BE2C (cell line): Measurements from ENCODE around the gene KCNMA1.

ENCODE experiments used
- DNase-seq: peaks from one replicate; pipeline ENCODE4 v3.0.0-alpha.2; 2020
- H3K27me3 ChIP-seq: fragments of 250-450 bp; sonication (Bioruptor Pico); 2 replicates; pipeline ENCODE4 v1.5.1; 2020; ENCODE audit warnings: mild to moderate bottlenecking
- H3K36me3 ChIP-seq: fragments of 250-450 bp; sonication (Bioruptor Pico); 2 replicates; pipeline ENCODE4 v1.5.1; 2020; ENCODE audit warnings: mild to moderate bottlenecking
- H3K4me1 ChIP-seq: fragments of 250-450 bp; sonication (Bioruptor Pico); 2 replicates; pipeline ENCODE4 v1.5.1; 2020
- H3K4me3 ChIP-seq: 2 replicates; pipeline ENCODE4 v1.5.1; 2011; ENCODE audit warnings: low read depth, low read length
- H3K9me3 ChIP-seq: fragments of 250-450 bp; sonication (Bioruptor Pico); 2 replicates; pipeline ENCODE4 v1.5.1; 2020
- TF ChIP-seq, protein P1 (sequence below): IDR thresholded peaks from 2 replicates; pipeline ENCODE4 v1.5.1; 2012; ENCODE audit warnings: mild to moderate bottlenecking, low read depth, low read length

The KCNMA1 gene

DNA sequence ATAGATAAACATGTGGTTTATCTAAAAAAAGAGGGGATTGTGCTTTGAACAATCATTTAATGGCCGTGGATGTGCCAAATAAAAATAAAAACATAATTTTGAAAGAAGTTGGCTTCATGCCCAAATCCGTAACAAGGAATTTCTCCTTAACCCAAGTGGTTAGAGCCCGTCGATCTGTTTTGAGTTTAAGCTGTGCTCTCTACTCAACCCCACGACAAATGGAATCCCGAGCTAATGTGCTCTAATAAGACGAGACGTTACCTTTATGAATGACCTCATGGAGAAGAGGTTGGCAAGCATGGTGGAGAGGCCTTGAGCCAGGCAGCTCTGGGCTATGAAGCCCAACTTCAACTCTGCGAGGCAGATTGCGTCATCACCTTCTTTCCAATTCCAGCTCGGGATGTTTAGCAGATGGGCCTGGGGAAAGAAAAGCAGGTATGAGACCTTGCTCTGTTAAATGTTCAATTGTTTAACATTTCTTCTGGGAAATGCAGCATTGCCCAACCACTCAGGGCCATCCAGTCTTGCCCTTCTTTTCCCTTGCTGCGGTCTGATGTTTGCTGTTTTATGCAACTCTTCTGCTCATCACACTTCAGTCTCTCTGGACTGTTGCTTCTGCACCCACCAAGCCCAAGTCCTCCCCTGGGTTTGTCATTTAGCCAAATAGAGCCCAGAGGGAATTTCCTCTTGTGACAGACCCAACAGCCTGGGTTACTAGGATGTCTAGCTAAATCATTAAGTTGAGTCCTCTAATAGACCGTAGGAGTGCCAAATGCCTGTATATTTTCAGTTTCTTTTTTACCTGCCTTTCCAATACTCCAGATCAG lies 564.6 kb downstream of the KCNMA1 start:
- Histone ChIP-seq H3K27me3 (no peaks in the 10 kb centered on the region), H3K9me3 (no peaks in the 10 kb centered on the region), H3K4me3 (no peak overlapping the region), H3K36me3 (no peaks in the 10 kb centered on the region), H3K4me1 (no peaks in the 10 kb centered on the region; the same call in 1 of the 2 replicates)
- TF ChIP-seq, protein P1, sequence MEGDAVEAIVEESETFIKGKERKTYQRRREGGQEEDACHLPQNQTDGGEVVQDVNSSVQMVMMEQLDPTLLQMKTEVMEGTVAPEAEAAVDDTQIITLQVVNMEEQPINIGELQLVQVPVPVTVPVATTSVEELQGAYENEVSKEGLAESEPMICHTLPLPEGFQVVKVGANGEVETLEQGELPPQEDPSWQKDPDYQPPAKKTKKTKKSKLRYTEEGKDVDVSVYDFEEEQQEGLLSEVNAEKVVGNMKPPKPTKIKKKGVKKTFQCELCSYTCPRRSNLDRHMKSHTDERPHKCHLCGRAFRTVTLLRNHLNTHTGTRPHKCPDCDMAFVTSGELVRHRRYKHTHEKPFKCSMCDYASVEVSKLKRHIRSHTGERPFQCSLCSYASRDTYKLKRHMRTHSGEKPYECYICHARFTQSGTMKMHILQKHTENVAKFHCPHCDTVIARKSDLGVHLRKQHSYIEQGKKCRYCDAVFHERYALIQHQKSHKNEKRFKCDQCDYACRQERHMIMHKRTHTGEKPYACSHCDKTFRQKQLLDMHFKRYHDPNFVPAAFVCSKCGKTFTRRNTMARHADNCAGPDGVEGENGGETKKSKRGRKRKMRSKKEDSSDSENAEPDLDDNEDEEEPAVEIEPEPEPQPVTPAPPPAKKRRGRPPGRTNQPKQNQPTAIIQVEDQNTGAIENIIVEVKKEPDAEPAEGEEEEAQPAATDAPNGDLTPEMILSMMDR: no peak
- DNase-seq: no peak

DNA sequence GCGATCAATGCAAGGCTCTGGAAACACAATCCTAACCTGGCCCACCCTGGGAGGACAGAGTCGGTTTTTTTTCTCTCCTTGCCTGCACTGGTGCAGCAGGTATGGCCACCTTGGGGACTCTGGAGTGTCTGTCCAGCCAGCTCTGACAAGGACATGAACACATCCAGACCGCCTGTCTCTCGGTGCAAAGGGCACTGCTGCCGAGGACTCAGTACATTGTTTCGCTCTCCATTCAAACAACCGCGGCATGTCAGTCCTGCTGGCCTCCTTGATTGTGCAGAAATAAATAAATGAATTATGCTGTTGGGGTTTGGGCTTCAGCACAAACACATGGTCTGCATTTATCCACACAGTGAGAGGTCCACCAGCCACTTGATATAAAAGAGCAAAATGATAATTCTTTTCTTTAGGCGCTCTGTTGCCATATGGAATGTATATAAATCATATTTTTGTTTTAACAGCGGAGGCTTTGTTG lies 565.2 kb downstream of the KCNMA1 start:
- DNase-seq: no peak
- no peaks in the 10 kb centered on the region for H3K9me3 ChIP-seq
- H3K36me3 ChIP-seq: no peaks in the 10 kb centered on the region
- TF ChIP-seq, protein P1: no peak
- no peaks in the 10 kb centered on the region for H3K27me3 ChIP-seq
- H3K4me3 ChIP-seq: no peak overlapping the region
- no peaks in the 10 kb centered on the region; the same call in 1 of the 2 replicates for H3K4me1 ChIP-seq

DNA sequence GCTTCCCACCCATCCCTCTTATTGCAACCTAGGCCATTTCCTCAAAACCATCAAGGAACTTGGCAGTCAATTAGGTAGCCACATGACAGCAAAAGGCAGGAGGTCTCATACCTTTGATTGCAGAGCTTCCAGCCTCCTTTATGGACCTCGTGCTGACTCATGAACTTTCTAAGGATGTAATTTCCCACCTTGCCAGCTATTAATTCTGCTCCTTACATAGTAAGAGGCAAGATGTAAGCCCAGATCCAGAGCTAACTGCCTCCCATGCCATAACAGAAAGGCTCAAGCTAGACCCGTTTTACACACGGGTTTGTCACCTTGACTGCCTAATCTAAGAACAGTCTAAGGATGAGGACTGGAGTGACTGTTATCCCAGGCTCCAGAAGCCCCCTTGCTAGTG lies 565.7 kb downstream of the KCNMA1 start:
- TF ChIP-seq, protein P1: no peak
- no peaks in the 10 kb centered on the region for H3K9me3 ChIP-seq
- no peak overlapping the region for H3K4me3 ChIP-seq
- DNase-seq: no peak
- H3K36me3 ChIP-seq: no peaks in the 10 kb centered on the region
- H3K4me1 ChIP-seq: no peaks in the 10 kb centered on the region; the same call in 1 of the 2 replicates
- no peaks in the 10 kb centered on the region for H3K27me3 ChIP-seq

DNA sequence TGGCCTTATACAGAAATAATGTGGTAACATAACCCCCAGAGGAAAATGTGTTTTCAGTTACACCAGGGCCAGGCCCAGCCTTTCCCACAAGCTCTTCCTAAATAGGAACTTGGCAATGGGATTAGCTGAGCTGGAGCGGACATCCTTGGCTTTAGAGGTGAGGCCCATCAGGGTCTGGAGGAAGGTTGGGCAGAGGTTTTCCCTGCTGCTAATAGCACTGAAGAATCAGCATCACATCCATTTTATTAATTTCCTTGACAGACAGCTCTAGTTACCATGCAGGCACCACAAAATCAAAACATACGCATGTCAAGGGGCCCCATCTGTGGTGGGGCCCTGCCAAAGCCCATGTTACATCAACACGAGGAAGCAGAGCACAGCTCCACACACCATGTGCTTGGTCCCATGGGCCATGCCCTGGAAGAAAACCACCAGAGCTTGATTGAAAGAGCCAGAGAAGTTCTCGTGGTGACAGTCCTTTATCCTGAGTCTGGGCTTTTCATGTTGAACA lies 566.6 kb downstream of the KCNMA1 start:
- TF ChIP-seq, protein P1: no peak
- no peak for DNase-seq
- no peaks in the 10 kb centered on the region; the same call in 1 of the 2 replicates for H3K4me1 ChIP-seq
- no peaks in the 10 kb centered on the region for H3K9me3 ChIP-seq
- no peaks in the 10 kb centered on the region for H3K36me3 ChIP-seq
- no peaks in the 10 kb centered on the region for H3K27me3 ChIP-seq
- no peak overlapping the region for H3K4me3 ChIP-seq

DNA sequence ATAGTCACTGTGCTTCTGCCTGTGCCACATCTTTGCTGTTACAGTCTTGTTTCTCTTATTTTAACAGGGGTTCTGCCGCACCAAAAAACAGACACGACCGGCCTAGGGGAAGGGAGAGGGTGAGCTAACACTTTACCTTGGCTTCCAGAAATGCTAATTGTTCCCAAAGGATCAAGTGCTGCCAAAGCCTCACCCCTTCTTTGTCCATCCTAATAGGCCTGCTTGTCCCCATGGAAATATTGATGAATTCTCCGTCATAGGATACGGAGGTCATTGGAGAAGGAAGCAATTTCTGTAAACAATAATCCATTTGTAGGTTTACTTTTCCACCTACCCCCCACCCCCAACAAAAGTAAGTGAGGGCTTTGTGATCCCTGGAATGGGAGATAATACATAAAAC lies 567.3 kb downstream of the KCNMA1 start:
- no peaks in the 10 kb centered on the region for H3K9me3 ChIP-seq
- no peak for DNase-seq
- no peaks in the 10 kb centered on the region for H3K27me3 ChIP-seq
- no peaks in the 10 kb centered on the region for H3K36me3 ChIP-seq
- no peaks in the 10 kb centered on the region; the same call in 1 of the 2 replicates for H3K4me1 ChIP-seq
- TF ChIP-seq, protein P1: no peak
- no peak overlapping the region for H3K4me3 ChIP-seq

DNA sequence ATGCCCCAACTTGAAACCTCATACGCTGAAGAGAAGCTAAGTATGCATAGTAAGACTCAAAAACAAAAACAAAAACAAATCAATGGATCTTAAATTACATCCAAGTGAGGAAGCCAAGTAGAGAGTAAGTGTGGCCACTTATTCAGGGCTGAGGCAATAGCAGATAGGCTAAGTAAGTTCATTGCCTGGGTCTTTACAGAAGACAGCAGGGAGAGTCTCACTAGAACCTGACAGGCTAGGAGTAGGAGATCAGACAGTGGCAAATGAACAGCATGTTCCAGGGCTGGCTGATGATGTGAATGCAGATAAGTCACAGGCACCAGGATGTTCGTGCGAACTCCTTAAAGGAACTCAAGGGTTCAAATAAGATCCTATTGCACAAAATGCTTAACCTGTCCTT lies 568.6 kb downstream of the KCNMA1 start:
- Histone ChIP-seq H3K4me1 (no peaks in the 10 kb centered on the region; the same call in 1 of the 2 replicates), H3K4me3 (no peak overlapping the region), H3K36me3 (no peaks in the 10 kb centered on the region), H3K9me3 (no peaks in the 10 kb centered on the region), H3K27me3 (no peaks in the 10 kb centered on the region)
- TF ChIP-seq, protein P1: no peak
- no peak for DNase-seq
